IMR-90 (cell line): ENCODE results near the gene TREML2. TPM values are rescaled to one million over a fixed set of nuclear protein-coding genes. Genes with fewer than 3 reads are reported as not detected.

Source experiments
- ATAC-seq: fragments of 200-7000 bp; cut with Tn5 transposase; 2 replicates; pipeline ENCODE4 v1.9.1; 2020; ENCODE audit warnings: low read depth, mild to moderate bottlenecking, moderate library complexity
- BruUV-seq: library from RNA; stranded (reverse); fragments of 400-500 nt; replicated peaks from 2 replicates; lab custom pipeline; 2021; lab: Mats Ljungman, UMichigan
- CTCF ChIA-PET: fragments of 300-600 bp; formaldehyde crosslinking; extraction: SDS; loops from one replicate; lab custom pipeline; 2021; ENCODE audit warnings: antibody characterized with exemption; lab: Yijun Ruan, JAX
- POLR2A ChIA-PET: fragments of 300-600 bp; sonication (Branson Sonifier 250); formaldehyde crosslinking; loops from one replicate; lab custom pipeline; 2022; ENCODE audit warnings: antibody characterized with exemption; ENCODE audit not compliant: unreplicated experiment; lab: Charles Lee
- DNase-seq: peaks from one replicate; pipeline ENCODE4 v3.0.0; 2013
- H2AFZ ChIP-seq: replicated peaks from 2 replicates; pipeline ENCODE3; 2013; ENCODE audit warnings: low read length, mild to moderate bottlenecking; ENCODE audit not compliant: poor library complexity
- H2AK5ac ChIP-seq: 2 replicates; pipeline ENCODE4 v1.6.1; 2013; ENCODE audit warnings: low read depth, low read length, inconsistent platforms
- H2AK9ac ChIP-seq: replicated peaks from 2 replicates; pipeline ENCODE3; 2013; ENCODE audit warnings: mild to moderate bottlenecking, low read depth, low read length, moderate library complexity; ENCODE audit not compliant: poor library complexity
- H2BK120ac ChIP-seq: 2 replicates; pipeline ENCODE4 v1.6.1; 2013; ENCODE audit warnings: low read depth, low read length, inconsistent platforms
- H2BK15ac ChIP-seq: 3 replicates; pipeline ENCODE4 v1.6.1; 2013; ENCODE audit warnings: low read depth, low read length, inconsistent platforms
- H2BK20ac ChIP-seq: 2 replicates; pipeline ENCODE4 v1.6.1; 2013; ENCODE audit warnings: low read depth, mild to moderate bottlenecking, inconsistent platforms, low read length, moderate library complexity
- H2BK5ac ChIP-seq: 2 replicates; pipeline ENCODE4 v1.6.1; 2013; ENCODE audit warnings: mild to moderate bottlenecking, low read depth, low read length, inconsistent platforms; ENCODE audit not compliant: poor library complexity, severe bottlenecking
- H3K14ac ChIP-seq: replicated peaks from 2 replicates; pipeline ENCODE4 v1.6.1; 2013; ENCODE audit warnings: low read depth, low read length, inconsistent platforms
- H3K18ac ChIP-seq: 2 replicates; pipeline ENCODE4 v1.6.1; 2013; ENCODE audit warnings: low read depth, low read length, control low read depth
- H3K23ac ChIP-seq: 2 replicates; pipeline ENCODE4 v1.6.1; 2013; ENCODE audit warnings: low read depth, low read length, inconsistent platforms
- H3K27ac ChIP-seq: 2 replicates; pipeline ENCODE4 v1.5.1; 2013; ENCODE audit warnings: mild to moderate bottlenecking, control low read depth, low read length; ENCODE audit not compliant: insufficient read depth
- H3K27me3 ChIP-seq: 2 replicates; pipeline ENCODE4 v1.6.1; 2013; ENCODE audit warnings: low read length; ENCODE audit not compliant: control insufficient read depth, insufficient read depth
- H3K36me3 ChIP-seq: 2 replicates; pipeline ENCODE4 v1.6.1; 2013; ENCODE audit warnings: low read length, mixed read lengths; ENCODE audit not compliant: control insufficient read depth, insufficient read depth
- H3K4ac ChIP-seq: 2 replicates; pipeline ENCODE4 v1.6.1; 2013; ENCODE audit warnings: low read depth, low read length, inconsistent platforms
- H3K4me1 ChIP-seq: 2 replicates; pipeline ENCODE4 v1.6.1; 2013; ENCODE audit warnings: low read length, mixed read lengths; ENCODE audit not compliant: control insufficient read depth, insufficient read depth
- H3K4me2 ChIP-seq: 2 replicates; pipeline ENCODE4 v1.6.1; 2013; ENCODE audit warnings: low read depth, mild to moderate bottlenecking, control low read depth, low read length, moderate library complexity
- H3K4me3 ChIP-seq: 2 replicates; pipeline ENCODE4 v1.5.1; 2013; ENCODE audit warnings: low read depth, mild to moderate bottlenecking, control low read depth, low read length, moderate library complexity; ENCODE audit not compliant: insufficient read depth
- H3K56ac ChIP-seq: 2 replicates; pipeline ENCODE4 v1.6.1; 2013; ENCODE audit warnings: low read length, inconsistent platforms; ENCODE audit not compliant: insufficient read depth; ENCODE audit errors: extremely low read depth
- H3K79me1 ChIP-seq, 2 experiments: 2 replicates each; pipeline ENCODE4 v1.6.1; 2013; ENCODE audit warnings: low read length in 2 of 2, inconsistent platforms in 1 of 2, low read depth in 1 of 2
- H3K9ac ChIP-seq: 2 replicates; pipeline ENCODE4 v1.6.1; 2013; ENCODE audit warnings: low read depth, low read length, control low read depth
- H3K9me1 ChIP-seq: 2 replicates; pipeline ENCODE4 v1.6.1; 2013; ENCODE audit warnings: low read length, inconsistent platforms; ENCODE audit not compliant: insufficient read depth
- H3K9me3 ChIP-seq: 2 replicates; pipeline ENCODE4 v1.6.1; 2013; ENCODE audit warnings: low read length; ENCODE audit not compliant: control insufficient read depth, insufficient read depth
- H4K20me1 ChIP-seq: 2 replicates; pipeline ENCODE4 v1.6.1; 2013; ENCODE audit warnings: low read length, inconsistent platforms; ENCODE audit not compliant: insufficient read depth
- H4K5ac ChIP-seq: 2 replicates; pipeline ENCODE4 v1.6.1; 2013; ENCODE audit warnings: mild to moderate bottlenecking, low read depth, low read length, control low read depth
- H4K8ac ChIP-seq, 2 experiments: 2 replicates each; pipeline ENCODE4 v1.6.1; 2013; ENCODE audit warnings: low read depth in 2 of 2, low read length in 2 of 2, control low read depth in 1 of 2, inconsistent platforms in 1 of 2
- H4K91ac ChIP-seq: 2 replicates; pipeline ENCODE4 v1.6.1; 2013; ENCODE audit warnings: low read depth, low read length, inconsistent platforms; ENCODE audit not compliant: insufficient read depth
- BHLHE40 ChIP-seq: fragments of 150-350 bp; IDR thresholded peaks from 2 replicates; pipeline ENCODE4 v1.6.1; 2016; ENCODE audit warnings: mild to moderate bottlenecking, low read depth, low read length
- CEBPB ChIP-seq: IDR thresholded peaks from 2 replicates; pipeline ENCODE4 v1.6.1; 2012; ENCODE audit warnings: low read depth, low read length, improper control_type of control experiment
- CHD1 ChIP-seq: IDR thresholded peaks from 2 replicates; pipeline ENCODE4 v1.6.1; 2012; ENCODE audit warnings: low read depth, low read length, improper control_type of control experiment
- FOS ChIP-seq: fragments of 150-350 bp; IDR thresholded peaks from 2 replicates; pipeline ENCODE4 v1.6.1; 2016; ENCODE audit warnings: low read depth, low read length
- MAFK ChIP-seq: IDR thresholded peaks from 2 replicates; pipeline ENCODE4 v1.6.1; 2012; ENCODE audit warnings: low read depth, low read length, improper control_type of control experiment
- MAZ ChIP-seq: IDR thresholded peaks from 2 replicates; pipeline ENCODE4 v1.6.1; 2012; ENCODE audit warnings: low read depth, mild to moderate bottlenecking, low read length, improper control_type of control experiment, moderate library complexity, borderline replicate concordance
- MXI1 ChIP-seq: IDR thresholded peaks from 2 replicates; pipeline ENCODE4 v1.6.1; 2012; ENCODE audit warnings: low read depth, mild to moderate bottlenecking, low read length, moderate library complexity, borderline replicate concordance
- NFE2L2 ChIP-seq: fragments of 150-350 bp; IDR thresholded peaks from 2 replicates; pipeline ENCODE4 v1.6.1; 2016; ENCODE audit warnings: low read depth, mild to moderate bottlenecking, low read length
- POLR2A ChIP-seq: IDR thresholded peaks from 2 replicates; pipeline ENCODE4 v1.6.1; 2012; ENCODE audit warnings: mild to moderate bottlenecking, low read depth, low read length
- RAD21 ChIP-seq: IDR thresholded peaks from 2 replicates; pipeline ENCODE4 v1.6.1; 2012; ENCODE audit warnings: low read length, improper control_type of control experiment
- RCOR1 ChIP-seq: IDR thresholded peaks from 2 replicates; pipeline ENCODE4 v1.6.1; 2012; ENCODE audit warnings: mild to moderate bottlenecking, low read length, improper control_type of control experiment; ENCODE audit not compliant: insufficient replicate concordance
- RFX5 ChIP-seq: IDR thresholded peaks from 2 replicates; pipeline ENCODE4 v1.8.0; 2012; ENCODE audit warnings: low read depth, mild to moderate bottlenecking, low read length, moderate library complexity
- SMC3 ChIP-seq: fragments of 150-350 bp; IDR thresholded peaks from 2 replicates; pipeline ENCODE4 v1.6.1; 2016; ENCODE audit warnings: low read depth, mild to moderate bottlenecking, antibody characterized with exemption, low read length, moderate library complexity
- WGBS, 2 experiments: methylation state at CpG; one replicate each; pipeline versions ENCODE4 v1.1.5 to v1.1.7; 2013; ENCODE audit warnings: missing lambda C conversion rate in 2 of 2; ENCODE audit not compliant: insufficient read length in 1 of 2; ENCODE audit errors: extremely low coverage in 2 of 2; 5-methylcytosine and 5-hydroxymethylcytosine counted together
- dilution Hi-C: fragments of 300-500 bp; cut with HindIII; formaldehyde crosslinking; loops from one replicate; pipeline ENCODE4 v1.14.3; 2018; ENCODE audit warnings: low sequenced_read_pairs; ENCODE audit not compliant: unreplicated experiment
- in situ Hi-C: fragments of 300-500 bp; cut with MboI; formaldehyde crosslinking; loops from 3 replicates; pipeline ENCODE4 v1.14.3; 2019; ENCODE audit warnings: low sequenced_read_pairs, inconsistent platforms, mixed read lengths
- intact Hi-C: fragments of 100-400 bp; cut with micrococcal nuclease; formaldehyde crosslinking; loops from 2 replicates; pipeline ENCODE4 v1.10.0; 2022
- polyA plus RNA-seq, 3 experiments: library from polyadenylated mRNA; depleted of rRNA; stranded (reverse); fragments of >200 nt; gene quantifications; 2 replicates each; pipeline ENCODE4 v1.2.3, GENCODE V29; 2012; ENCODE audit warnings: low replicate concordance in 1 of 3
- total RNA-seq: library from RNA; depleted of rRNA; stranded (reverse); fragments of >200 nt; gene quantifications from 2 replicates; pipeline ENCODE4 v1.2.3, GENCODE V29; 2012
- TF ChIP-seq, protein P1 (sequence below): fragments of 150-350 bp; IDR thresholded peaks from 2 replicates; pipeline ENCODE4 v1.6.1; 2016; ENCODE audit warnings: low read depth, mild to moderate bottlenecking, low read length, moderate library complexity, borderline replicate concordance
- TF ChIP-seq, protein P2 (sequence below): fragments of 150-350 bp; IDR thresholded peaks from 2 replicates; pipeline ENCODE4 v1.6.1; 2017; ENCODE audit warnings: mild to moderate bottlenecking, antibody characterized with exemption, low read length, low read depth
- TF ChIP-seq, protein P3 (sequence below): conservative IDR thresholded peaks from 2 replicates; pipeline ENCODE4 v1.5.1; 2012; ENCODE audit warnings: mild to moderate bottlenecking, low read depth, low read length, improper control_type of control experiment

The TREML2 gene
- total and polyA plus RNA-seq, 2 of the 4 experiments (the other 2 are of a cell fraction): not detected

DNA sequence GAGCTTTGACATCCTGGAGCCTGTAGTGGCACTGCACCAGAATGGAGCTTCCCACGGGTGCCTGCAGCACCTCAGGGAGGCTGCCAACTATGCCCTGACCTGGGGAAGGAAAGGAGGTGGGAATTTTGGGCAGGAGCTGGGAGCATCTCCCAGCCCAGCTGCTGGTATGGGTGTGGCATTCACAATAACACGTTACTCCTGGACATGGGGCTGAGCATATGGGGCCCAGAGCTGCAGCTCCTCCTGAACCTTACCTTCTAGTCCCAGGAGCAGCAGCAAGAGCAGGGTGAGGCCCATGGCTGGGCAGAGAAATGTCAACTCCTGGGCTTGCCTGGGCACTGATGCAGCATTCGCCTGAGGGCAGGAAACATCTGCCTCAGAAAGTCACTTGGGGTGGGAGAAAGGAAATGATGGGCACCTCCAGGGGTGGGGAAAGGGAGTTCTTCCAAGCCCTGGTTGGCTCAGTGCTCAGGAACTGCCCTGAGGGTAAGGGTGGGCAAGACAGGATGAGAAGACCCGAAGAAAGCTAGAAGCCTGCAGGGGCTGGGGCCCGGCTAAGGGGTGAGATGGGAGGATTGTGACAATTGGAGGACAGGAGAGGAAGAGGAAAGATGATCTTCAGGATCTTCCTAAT, 46.8 kb downstream of the TREML2 start, which contains the start of gene TREML1:
Gene TREML1, minus strand, starts transcription at position 356 of the 634 bp plus-strand sequence. Its CDS starts 59 bp downstream, at position 297.
- H3K18ac ChIP-seq: no peak within 1 kb of the TSS
- no peak within 1 kb of the TSS for H3K56ac ChIP-seq
- CTCF ChIA-PET: no interaction called here
- no peaks in the 10 kb centered on the region for H3K9me3 ChIP-seq
- H3K27me3 ChIP-seq: no peaks in the 10 kb centered on the region; the same call in 1 of the 2 replicates
- no peak within 1 kb of the TSS for H3K4me3 ChIP-seq
- intact Hi-C loops (no loop called here), in situ Hi-C loops (no loop called here), dilution Hi-C loops (no loop called here)
- no peak within 1 kb of the TSS for H4K8ac ChIP-seq
- H3K36me3 ChIP-seq: no peaks in the 10 kb centered on the region
- POLR2A ChIA-PET: no interaction called here
- H2AFZ ChIP-seq: no peak within 1 kb of the TSS
- no peak within 1 kb of the TSS for H3K9ac ChIP-seq
- no peak within 1 kb of the TSS for H3K23ac ChIP-seq
- BruUV-seq: no TSS peak
- no peak within 1 kb of the TSS for H4K5ac ChIP-seq
- H2BK120ac ChIP-seq: no peak within 1 kb of the TSS
- H3K4me2 ChIP-seq: no peak within 1 kb of the TSS
- peaks cover 1% of the 10 kb centered on the region; the same call in 1 of the 2 replicates for H3K4me1 ChIP-seq
- no peaks in the 10 kb centered on the region for H4K20me1 ChIP-seq
- 62% methylated on average over 2 of the region's 5 CpGs; no CpG with 5 or more reads in 1 of the 2 experiments for WGBS, 2 experiments
- H4K91ac ChIP-seq: no peak within 1 kb of the TSS
- no peaks in the 10 kb centered on the region for H3K9me1 ChIP-seq
- TF ChIP-seq RFX5 (no peak), BHLHE40 (no peak), NFE2L2 (no peak), CHD1 (no peak), MAFK (no peak), CEBPB (no peak), SMC3 (no peak), MXI1 (no peak), MAZ (no peak), RAD21 (no peak), RCOR1 (no peak), POLR2A (no peak), FOS (no peak)
- TF ChIP-seq, protein P1, sequence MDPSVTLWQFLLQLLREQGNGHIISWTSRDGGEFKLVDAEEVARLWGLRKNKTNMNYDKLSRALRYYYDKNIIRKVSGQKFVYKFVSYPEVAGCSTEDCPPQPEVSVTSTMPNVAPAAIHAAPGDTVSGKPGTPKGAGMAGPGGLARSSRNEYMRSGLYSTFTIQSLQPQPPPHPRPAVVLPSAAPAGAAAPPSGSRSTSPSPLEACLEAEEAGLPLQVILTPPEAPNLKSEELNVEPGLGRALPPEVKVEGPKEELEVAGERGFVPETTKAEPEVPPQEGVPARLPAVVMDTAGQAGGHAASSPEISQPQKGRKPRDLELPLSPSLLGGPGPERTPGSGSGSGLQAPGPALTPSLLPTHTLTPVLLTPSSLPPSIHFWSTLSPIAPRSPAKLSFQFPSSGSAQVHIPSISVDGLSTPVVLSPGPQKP: no peak
- TF ChIP-seq, protein P2, sequence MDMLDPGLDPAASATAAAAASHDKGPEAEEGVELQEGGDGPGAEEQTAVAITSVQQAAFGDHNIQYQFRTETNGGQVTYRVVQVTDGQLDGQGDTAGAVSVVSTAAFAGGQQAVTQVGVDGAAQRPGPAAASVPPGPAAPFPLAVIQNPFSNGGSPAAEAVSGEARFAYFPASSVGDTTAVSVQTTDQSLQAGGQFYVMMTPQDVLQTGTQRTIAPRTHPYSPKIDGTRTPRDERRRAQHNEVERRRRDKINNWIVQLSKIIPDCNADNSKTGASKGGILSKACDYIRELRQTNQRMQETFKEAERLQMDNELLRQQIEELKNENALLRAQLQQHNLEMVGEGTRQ: no peak
- TF ChIP-seq, protein P3, sequence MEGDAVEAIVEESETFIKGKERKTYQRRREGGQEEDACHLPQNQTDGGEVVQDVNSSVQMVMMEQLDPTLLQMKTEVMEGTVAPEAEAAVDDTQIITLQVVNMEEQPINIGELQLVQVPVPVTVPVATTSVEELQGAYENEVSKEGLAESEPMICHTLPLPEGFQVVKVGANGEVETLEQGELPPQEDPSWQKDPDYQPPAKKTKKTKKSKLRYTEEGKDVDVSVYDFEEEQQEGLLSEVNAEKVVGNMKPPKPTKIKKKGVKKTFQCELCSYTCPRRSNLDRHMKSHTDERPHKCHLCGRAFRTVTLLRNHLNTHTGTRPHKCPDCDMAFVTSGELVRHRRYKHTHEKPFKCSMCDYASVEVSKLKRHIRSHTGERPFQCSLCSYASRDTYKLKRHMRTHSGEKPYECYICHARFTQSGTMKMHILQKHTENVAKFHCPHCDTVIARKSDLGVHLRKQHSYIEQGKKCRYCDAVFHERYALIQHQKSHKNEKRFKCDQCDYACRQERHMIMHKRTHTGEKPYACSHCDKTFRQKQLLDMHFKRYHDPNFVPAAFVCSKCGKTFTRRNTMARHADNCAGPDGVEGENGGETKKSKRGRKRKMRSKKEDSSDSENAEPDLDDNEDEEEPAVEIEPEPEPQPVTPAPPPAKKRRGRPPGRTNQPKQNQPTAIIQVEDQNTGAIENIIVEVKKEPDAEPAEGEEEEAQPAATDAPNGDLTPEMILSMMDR: no peak
- H3K79me1 ChIP-seq: no peaks in the 10 kb centered on the region
- H2AK9ac ChIP-seq: no peak within 1 kb of the TSS
- no peak for ATAC-seq
- H2BK15ac ChIP-seq: no peak within 1 kb of the TSS
- H3K14ac ChIP-seq: no peak within 1 kb of the TSS
- no peak within 1 kb of the TSS for H2BK5ac ChIP-seq
- no peak within 1 kb of the TSS for H2AK5ac ChIP-seq
- no peak within 1 kb of the TSS for H2BK20ac ChIP-seq
- no peak within 1 kb of the TSS for H3K27ac ChIP-seq
- no peak for DNase-seq
- no peak within 1 kb of the TSS for H3K4ac ChIP-seq
